ENCODE data around the gene PRPF40B.

PRPF40B gene

GRCh38 chr12:49635656-49636055 is 12.3 kb downstream of the PRPF40B start:
- no peak for DNase-seq (ENCODE audit: low spot score)

GRCh38 chr12:49636574-49636973 is 13.2 kb downstream of the PRPF40B start:
- no peak for DNase-seq (ENCODE audit: low spot score)

- DNase-seq (ENCODE audit: low spot score), result peak; percentile 65
Measured at GRCh38 chr12:49636979-49637755, 13.8 kb downstream of the PRPF40B start.

GRCh38 chr12:49641748-49642369 is 18.5 kb downstream of the PRPF40B start:
- DNase-seq (ENCODE audit: low spot score), result no peak

- DNase-seq (ENCODE audit: low spot score), result no peak
Measured at GRCh38 chr12:49642370-49642802, 19.0 kb downstream of the PRPF40B start.

- DNase-seq (ENCODE audit: low spot score), result no peak
Measured at GRCh38 chr12:49643135-49643534, 19.8 kb downstream of the PRPF40B start.

GRCh38 chr12:49643961-49644619 is 20.7 kb downstream of the PRPF40B start:
- DNase-seq (ENCODE audit: low spot score), result no peak

GRCh38 chr12:49644620-49644994 is 21.2 kb downstream of the PRPF40B start:
- peak; percentile 83 for DNase-seq (ENCODE audit: low spot score)

- DNase-seq (ENCODE audit: low spot score), result no peak
Measured at GRCh38 chr12:49645146-49646039, 22.0 kb downstream of the PRPF40B start.

- no peak for DNase-seq (ENCODE audit: low spot score)
Measured at GRCh38 chr12:49646331-49646830, 23.0 kb downstream of the PRPF40B start.

- no peak for DNase-seq (ENCODE audit: low spot score)
Measured at GRCh38 chr12:49646871-49647654, 23.7 kb downstream of the PRPF40B start.

- no peak for DNase-seq (ENCODE audit: low spot score)
Measured at GRCh38 chr12:49647827-49648711, 24.7 kb downstream of the PRPF40B start.

- DNase-seq (ENCODE audit: low spot score), result no peak
Measured at GRCh38 chr12:49648712-49649003, 25.3 kb downstream of the PRPF40B start.

GRCh38 chr12:49649445-49649844 is 26.1 kb downstream of the PRPF40B start:
- no peak for DNase-seq (ENCODE audit: low spot score)

GRCh38 chr12:49649892-49650291 is 26.5 kb downstream of the PRPF40B start:
- no peak for DNase-seq (ENCODE audit: low spot score)

- no peak for DNase-seq (ENCODE audit: low spot score)
Measured at GRCh38 chr12:49651855-49652254, 28.5 kb downstream of the PRPF40B start.

- DNase-seq (ENCODE audit: low spot score), result no peak
Measured at GRCh38 chr12:49652921-49653520, 29.7 kb downstream of the PRPF40B start.

GRCh38 chr12:49654715-49655114 is 31.4 kb downstream of the PRPF40B start:
- no peak for DNase-seq (ENCODE audit: low spot score)

- no peak for DNase-seq (ENCODE audit: low spot score)
Measured at GRCh38 chr12:49655595-49656236, 32.4 kb downstream of the PRPF40B start.

All from CD4-positive, alpha-beta T cell treated with Interleukin-6 at 100 ng/mL for 8 hours (primary cell).